ENCODE results near the gene MRTO4. TPM values are rescaled to one million over a fixed set of nuclear protein-coding genes. Genes with fewer than 3 reads are reported as not detected.
A peak's percentile ranks its signal among the peaks of the same experiment; 100 is the strongest.
"Not testable (repeated sequence)": the region's sequence is repeated elsewhere in the genome, so short reads cannot be mapped to it uniquely, and the experiment has no call there.

MRTO4 gene
- total and polyA plus RNA-seq, 2 of the 13 experiments (the other 11 are each of a cell fraction or from before 2014, with no cell fraction given), result 28.1 to 59.2 TPM

DNA sequence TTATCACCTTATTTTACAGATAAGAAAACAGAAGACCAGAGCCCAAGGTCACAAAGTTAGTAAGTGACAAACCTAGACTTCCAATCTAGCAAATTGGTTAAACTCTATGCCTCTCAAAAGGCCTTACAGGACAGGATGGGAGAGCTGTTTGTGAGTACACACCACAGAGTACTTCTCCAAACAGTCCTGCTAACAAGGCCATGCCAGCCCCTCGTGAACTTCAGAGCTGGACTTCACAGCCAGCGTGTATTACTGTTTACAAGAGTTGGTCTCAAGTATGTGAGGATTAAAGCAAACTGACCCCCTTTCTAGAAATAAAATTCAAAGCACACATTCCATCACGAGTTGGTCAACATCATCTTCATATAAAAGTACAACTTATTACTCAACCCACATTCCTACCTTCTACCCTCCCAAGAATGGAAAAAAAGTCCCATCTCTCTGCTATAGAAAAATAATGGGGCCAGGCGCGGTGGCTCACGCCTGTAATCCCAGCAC lies 21.7 kb upstream of the MRTO4 start:
- intact Hi-C loops (cut with micrococcal nuclease; ENCODE audit: unreplicated experiment) (no loop called here), in situ Hi-C loops (cut with HindIII; ENCODE audit: extremely low pct_ligation_motif_present, low pct_unique_long_range_greater_than_20kb) (loop anchor here (10.0 kb wide), 1 partner anchor 55 kb away; no protein-coding TSS in a partner anchor)
- BruUV-seq (replicated peaks), result no TSS peak
- Histone ChIP-seq H4K20me1 (ENCODE audit: insufficient read depth, low read length) (no peaks in the 10 kb centered on the region), H3K4me2 (ENCODE audit: low read depth, low read length) (no peak overlapping the region), H2AFZ (ENCODE audit: low read length) (no peak overlapping the region), H3K9ac (ENCODE audit: insufficient read depth, low read depth, low read length) (no peak overlapping the region), H3K4me1 (ENCODE audit: insufficient read depth, low read length) (no peaks in the 10 kb centered on the region), H3K9me3 (ENCODE audit: low read length) (no peaks in the 10 kb centered on the region), H3K36me3 (replicated peaks in 1 of 2; ENCODE audit: control insufficient read depth in 1 of 2, insufficient read depth in 2 of 2, low read length in 2 of 2) (peaks cover 25 to 89% of the 10 kb centered on the region in 2 experiments), H3K27me3 (ENCODE audit: control insufficient read depth in 1 of 2, insufficient read depth in 2 of 2, low read length in 2 of 2) (no peaks in the 10 kb centered on the region), H3K27ac (ENCODE audit: extremely low read length, insufficient read depth, low read length) (no peak overlapping the region), H3K79me2 (ENCODE audit: insufficient read depth, low read length) (no peaks in the 10 kb centered on the region), H3K4me3 (replicated peaks in 1 of 3; ENCODE audit: insufficient read depth in 1 of 3, low read depth in 2 of 3, low read length in 3 of 3) (no peak overlapping the region)
- ChIA-PET CTCF (ENCODE audit: low intra/inter-chr PET ratio, low total read pairs) (no interaction called here), POLR2A (no interaction called here)
- FAIRE-seq, result no peak
- TF ChIP-seq ZNF333 (CRISPR knock-in tag; IDR thresholded peaks at IDR 0.05; ENCODE audit: borderline replicate concordance) (no peak), BCL6 (CRISPR knock-in tag; IDR thresholded peaks at IDR 0.05) (peak; percentile 40; the same call in 1 of the 2 replicates), GTF3A (CRISPR knock-in tag; conservative IDR thresholded peaks at IDR 0.05) (no peak), TARDBP (CRISPR knock-in tag; IDR thresholded peaks at IDR 0.05) (no peak), CHCHD3 (CRISPR knock-in tag; IDR thresholded peaks at IDR 0.05) (no peak), TCF7 (IDR thresholded peaks at IDR 0.05; ENCODE audit: low read depth) (peak; percentile 40; the same call in 1 of the 2 replicates), ARHGAP35 (CRISPR knock-in tag; IDR thresholded peaks at IDR 0.05; ENCODE audit: borderline replicate concordance) (no peak), MYNN (CRISPR knock-in tag; IDR thresholded peaks at IDR 0.05; ENCODE audit: low read depth) (no peak), U2AF1 (optimal IDR thresholded peaks at IDR 0.05; ENCODE audit: low read depth, low read length) (no peak), ZNF615 (CRISPR knock-in tag; IDR thresholded peaks at IDR 0.05; ENCODE audit: borderline replicate concordance) (no peak)
- TF ChIP-seq, protein P1, sequence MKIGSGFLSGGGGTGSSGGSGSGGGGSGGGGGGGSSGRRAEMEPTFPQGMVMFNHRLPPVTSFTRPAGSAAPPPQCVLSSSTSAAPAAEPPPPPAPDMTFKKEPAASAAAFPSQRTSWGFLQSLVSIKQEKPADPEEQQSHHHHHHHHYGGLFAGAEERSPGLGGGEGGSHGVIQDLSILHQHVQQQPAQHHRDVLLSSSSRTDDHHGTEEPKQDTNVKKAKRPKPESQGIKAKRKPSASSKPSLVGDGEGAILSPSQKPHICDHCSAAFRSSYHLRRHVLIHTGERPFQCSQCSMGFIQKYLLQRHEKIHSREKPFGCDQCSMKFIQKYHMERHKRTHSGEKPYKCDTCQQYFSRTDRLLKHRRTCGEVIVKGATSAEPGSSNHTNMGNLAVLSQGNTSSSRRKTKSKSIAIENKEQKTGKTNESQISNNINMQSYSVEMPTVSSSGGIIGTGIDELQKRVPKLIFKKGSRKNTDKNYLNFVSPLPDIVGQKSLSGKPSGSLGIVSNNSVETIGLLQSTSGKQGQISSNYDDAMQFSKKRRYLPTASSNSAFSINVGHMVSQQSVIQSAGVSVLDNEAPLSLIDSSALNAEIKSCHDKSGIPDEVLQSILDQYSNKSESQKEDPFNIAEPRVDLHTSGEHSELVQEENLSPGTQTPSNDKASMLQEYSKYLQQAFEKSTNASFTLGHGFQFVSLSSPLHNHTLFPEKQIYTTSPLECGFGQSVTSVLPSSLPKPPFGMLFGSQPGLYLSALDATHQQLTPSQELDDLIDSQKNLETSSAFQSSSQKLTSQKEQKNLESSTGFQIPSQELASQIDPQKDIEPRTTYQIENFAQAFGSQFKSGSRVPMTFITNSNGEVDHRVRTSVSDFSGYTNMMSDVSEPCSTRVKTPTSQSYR (CRISPR knock-in tag; IDR thresholded peaks at IDR 0.05; ENCODE audit: borderline replicate concordance), result no peak
- ATAC-seq, result no peak
- no peak for DNase-seq (ENCODE audit: low spot score)
- 81% methylated on average over 6 of the region's 6 CpGs for WGBS (ENCODE audit: low lambda C conversion rate)

DNA sequence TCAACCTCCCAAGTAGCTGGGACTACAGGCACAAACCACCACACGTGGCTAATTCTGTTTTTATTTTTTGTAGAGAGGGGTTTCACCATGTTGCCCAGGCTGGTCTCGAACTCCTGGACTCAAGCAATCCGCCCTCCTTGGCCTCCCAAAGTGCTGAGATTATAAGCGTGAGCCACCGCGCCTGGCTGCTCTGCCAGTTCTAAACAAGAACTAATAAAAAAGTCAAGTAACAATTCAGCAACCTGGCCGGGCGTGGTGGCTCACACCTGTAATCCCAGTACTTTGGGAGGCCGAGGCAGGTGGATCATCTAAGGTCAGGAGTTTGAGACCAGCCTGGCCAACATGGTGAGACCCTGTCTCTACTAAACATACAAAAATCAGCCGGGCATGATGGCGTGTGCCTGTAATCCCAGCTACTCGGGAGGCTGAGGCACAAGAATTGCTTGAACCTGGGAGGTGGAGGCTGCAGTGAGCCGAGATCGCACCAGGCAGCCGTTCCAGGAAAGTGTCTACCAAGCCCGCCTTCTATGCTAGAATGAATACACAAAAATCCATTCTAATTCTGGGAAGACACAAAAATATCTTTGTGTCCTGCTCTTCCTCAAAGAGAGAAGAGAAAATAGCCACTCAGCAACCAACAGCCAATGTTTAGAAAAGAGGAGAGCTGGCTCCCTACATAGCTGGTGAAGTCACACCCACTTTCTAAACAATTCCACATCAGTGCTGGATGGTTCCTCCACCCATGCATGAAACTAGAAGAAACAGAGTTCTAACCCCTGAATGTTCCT lies 19.7 kb upstream of the MRTO4 start:
- H3K36me3 ChIP-seq (replicated peaks in 1 of 2; ENCODE audit: control insufficient read depth in 1 of 2, insufficient read depth in 2 of 2, low read length in 2 of 2), result peaks cover 24 to 82% of the 10 kb centered on the region in 2 experiments
- H4K20me1 ChIP-seq (ENCODE audit: insufficient read depth, low read length); intact Hi-C loops (cut with micrococcal nuclease; ENCODE audit: unreplicated experiment); H3K4me2 ChIP-seq (ENCODE audit: low read depth, low read length); H2AFZ ChIP-seq (ENCODE audit: low read length); FAIRE-seq; BruUV-seq (replicated peaks); H3K4me3 ChIP-seq (replicated peaks in 1 of 3; ENCODE audit: insufficient read depth in 1 of 3, low read depth in 2 of 3, low read length in 3 of 3); H3K9ac ChIP-seq (ENCODE audit: insufficient read depth, low read depth, low read length); CTCF ChIA-PET (ENCODE audit: low intra/inter-chr PET ratio, low total read pairs); H3K4me1 ChIP-seq (ENCODE audit: insufficient read depth, low read length); DNase-seq (ENCODE audit: low spot score); H3K9me3 ChIP-seq (ENCODE audit: low read length); H3K79me2 ChIP-seq (ENCODE audit: insufficient read depth, low read length); H3K27me3 ChIP-seq (ENCODE audit: control insufficient read depth in 1 of 2, insufficient read depth in 2 of 2, low read length in 2 of 2); ATAC-seq; H3K27ac ChIP-seq (ENCODE audit: extremely low read length, insufficient read depth, low read length): not testable (repeated sequence)
- in situ Hi-C loops (cut with HindIII; ENCODE audit: extremely low pct_ligation_motif_present, low pct_unique_long_range_greater_than_20kb), result loop anchor here (10.0 kb wide), 1 partner anchor 57 kb away; no protein-coding TSS in a partner anchor
- POLR2A ChIA-PET, result interaction anchor here (1.4 to 1.8 kb wide), 2 partner anchors 8 to 19 kb away, joined by 3 to 6 read pairs; partner anchors contain the start of genes EMC1 and MRTO4
- WGBS (ENCODE audit: low lambda C conversion rate), result 99% methylated on average over 14 of the region's 16 CpGs
